Measurements from ENCODE around the gene RNF43. TPM values are rescaled to one million over a fixed set of nuclear protein-coding genes. Genes with fewer than 3 reads are reported as not detected.

The RNF43 gene
- total RNA-seq, 1 donor from 2014 or later = 2.1 TPM

DNA sequence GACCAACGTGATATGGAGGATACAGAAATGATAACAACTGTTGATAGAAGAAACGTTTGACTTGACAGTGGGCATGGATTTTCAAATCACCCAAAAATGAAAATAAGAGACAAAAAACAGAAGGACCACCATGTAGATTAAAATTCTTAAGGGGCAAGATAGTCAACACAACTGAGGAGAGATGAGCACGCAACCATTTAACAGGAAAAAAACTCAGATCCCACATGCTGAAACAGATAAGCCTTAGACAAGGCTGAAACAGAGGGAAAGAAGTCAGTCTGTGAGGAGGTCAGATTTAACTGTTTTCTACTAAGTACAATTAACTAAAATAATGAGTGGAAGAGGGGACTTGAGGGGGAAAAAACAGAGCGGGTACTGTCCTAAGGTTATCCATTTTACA lies 21.2 kb downstream of the RNF43 start:
- Mint-ChIP-seq H3K27me3 (no peaks in the 10 kb centered on the region), H3K27ac (no peak overlapping the region), H3K9me3 (no peaks in the 10 kb centered on the region), H3K4me3 (no peak overlapping the region), H3K4me1 (no peaks in the 10 kb centered on the region), H3K36me3 (ENCODE audit: low read depth) (no peaks in the 10 kb centered on the region)
- ChIA-PET CTCF (no interaction called here), POLR2A (interaction anchor here (0.6 to 0.7 kb wide), 2 partner anchors 52 to 106 kb away, joined by 3 read pairs; no protein-coding TSS in a partner anchor)
- ATAC-seq (ENCODE audit: low read depth) (no peak), DNase-seq (no peak)
- TF ChIP-seq, protein P1, sequence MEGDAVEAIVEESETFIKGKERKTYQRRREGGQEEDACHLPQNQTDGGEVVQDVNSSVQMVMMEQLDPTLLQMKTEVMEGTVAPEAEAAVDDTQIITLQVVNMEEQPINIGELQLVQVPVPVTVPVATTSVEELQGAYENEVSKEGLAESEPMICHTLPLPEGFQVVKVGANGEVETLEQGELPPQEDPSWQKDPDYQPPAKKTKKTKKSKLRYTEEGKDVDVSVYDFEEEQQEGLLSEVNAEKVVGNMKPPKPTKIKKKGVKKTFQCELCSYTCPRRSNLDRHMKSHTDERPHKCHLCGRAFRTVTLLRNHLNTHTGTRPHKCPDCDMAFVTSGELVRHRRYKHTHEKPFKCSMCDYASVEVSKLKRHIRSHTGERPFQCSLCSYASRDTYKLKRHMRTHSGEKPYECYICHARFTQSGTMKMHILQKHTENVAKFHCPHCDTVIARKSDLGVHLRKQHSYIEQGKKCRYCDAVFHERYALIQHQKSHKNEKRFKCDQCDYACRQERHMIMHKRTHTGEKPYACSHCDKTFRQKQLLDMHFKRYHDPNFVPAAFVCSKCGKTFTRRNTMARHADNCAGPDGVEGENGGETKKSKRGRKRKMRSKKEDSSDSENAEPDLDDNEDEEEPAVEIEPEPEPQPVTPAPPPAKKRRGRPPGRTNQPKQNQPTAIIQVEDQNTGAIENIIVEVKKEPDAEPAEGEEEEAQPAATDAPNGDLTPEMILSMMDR (IDR thresholded peaks at IDR 0.05) = no peak
- intact Hi-C loops (cut with micrococcal nuclease) = no loop called here

DNA sequence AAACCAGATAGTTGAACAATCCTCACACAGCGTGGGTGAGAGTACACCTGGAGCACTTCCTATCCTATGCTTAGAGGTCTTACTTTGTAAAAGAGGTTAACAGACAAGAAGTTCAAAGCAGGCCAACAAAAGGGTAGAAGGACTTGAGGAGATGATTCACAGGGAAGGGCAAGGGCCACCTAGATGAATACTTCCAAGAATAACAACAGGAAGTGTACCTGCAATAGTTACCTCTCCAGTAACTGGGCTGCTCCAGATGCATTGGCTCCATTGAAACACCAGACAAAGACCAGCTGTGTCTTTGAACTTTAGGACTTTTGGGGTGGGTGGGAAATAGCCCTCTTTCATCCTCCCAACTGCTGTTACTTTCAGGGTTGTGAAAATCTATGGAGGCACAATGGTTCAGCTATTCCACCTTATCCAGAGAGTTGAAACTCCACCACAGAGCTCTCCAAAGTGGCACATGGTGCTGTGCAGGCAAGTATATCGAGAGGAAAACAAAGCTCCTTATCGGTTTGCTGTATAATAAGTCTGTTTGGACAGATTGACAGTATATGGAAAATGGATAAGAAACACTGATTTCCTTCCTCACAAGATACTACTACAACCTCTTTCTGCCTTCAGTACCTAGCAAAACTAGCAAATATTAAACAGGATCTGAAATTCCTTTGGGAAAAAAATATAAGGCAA lies 22.7 kb downstream of the RNF43 start:
- ChIA-PET CTCF (interaction anchor here (1.0 kb wide), 1 partner anchor 13 kb away, joined by 3 read pairs; no protein-coding TSS in a partner anchor), POLR2A (no interaction called here)
- no peaks in the 10 kb centered on the region for H3K9me3 Mint-ChIP-seq
- H3K27ac Mint-ChIP-seq = no peak overlapping the region
- TF ChIP-seq, protein P1 (IDR thresholded peaks at IDR 0.05) = no peak
- ATAC-seq (ENCODE audit: low read depth) = no peak
- no peaks in the 10 kb centered on the region for H3K36me3 Mint-ChIP-seq (ENCODE audit: low read depth)
- DNase-seq = no peak
- intact Hi-C loops (cut with micrococcal nuclease) = loop anchor here (1.0 kb wide), 1 partner anchor 18 kb away; no protein-coding TSS in a partner anchor
- H3K4me3 Mint-ChIP-seq = no peak overlapping the region
- no peaks in the 10 kb centered on the region for H3K27me3 Mint-ChIP-seq
- no peaks in the 10 kb centered on the region for H3K4me1 Mint-ChIP-seq

DNA sequence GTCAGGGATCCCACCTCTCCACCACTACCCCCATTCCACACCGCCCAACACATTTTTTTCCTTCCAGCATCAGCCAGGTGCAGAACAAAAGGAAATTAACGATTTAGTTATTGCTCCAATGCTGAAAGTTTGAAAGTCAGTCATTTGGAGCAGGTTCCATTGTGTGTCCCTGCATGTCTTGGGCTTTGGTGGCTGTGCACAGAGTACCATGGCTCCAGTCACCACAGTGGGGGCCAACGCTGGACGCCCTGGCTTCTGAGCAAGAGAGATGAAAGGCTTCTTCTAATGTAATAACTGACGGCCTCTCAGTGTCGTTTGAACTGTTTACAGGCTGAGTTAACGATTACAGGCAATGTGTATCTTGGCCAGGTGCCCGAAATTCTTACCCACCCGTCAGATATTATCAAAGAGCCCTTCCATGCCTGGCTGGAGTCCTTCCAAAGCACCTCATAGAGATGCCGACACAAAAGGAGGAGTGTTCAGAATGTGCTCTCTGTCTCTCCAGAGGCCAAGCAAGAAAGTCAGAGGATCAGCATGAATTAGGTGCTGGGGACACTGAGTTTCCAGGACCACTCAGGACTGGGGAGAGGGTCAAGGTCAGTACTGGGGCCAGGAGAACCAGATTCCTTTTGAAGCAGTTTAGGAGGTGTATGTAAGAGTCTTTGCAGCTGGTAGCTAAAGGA lies 25.9 kb downstream of the RNF43 start:
- H3K9me3 Mint-ChIP-seq = no peaks in the 10 kb centered on the region
- ATAC-seq (ENCODE audit: low read depth) (no peak), DNase-seq (no peak)
- H3K4me1 Mint-ChIP-seq = no peaks in the 10 kb centered on the region
- POLR2A ChIA-PET = interaction anchor here (0.6 kb wide), 2 partner anchors 10 to 54 kb away, joined by 4 read pairs; no protein-coding TSS in a partner anchor
- CTCF ChIA-PET = no interaction called here
- no peak overlapping the region for H3K27ac Mint-ChIP-seq
- no peaks in the 10 kb centered on the region for H3K36me3 Mint-ChIP-seq (ENCODE audit: low read depth)
- TF ChIP-seq, protein P1 (IDR thresholded peaks at IDR 0.05) = no peak
- H3K27me3 Mint-ChIP-seq = no peaks in the 10 kb centered on the region
- intact Hi-C loops (cut with micrococcal nuclease) = no loop called here
- no peak overlapping the region for H3K4me3 Mint-ChIP-seq

DNA sequence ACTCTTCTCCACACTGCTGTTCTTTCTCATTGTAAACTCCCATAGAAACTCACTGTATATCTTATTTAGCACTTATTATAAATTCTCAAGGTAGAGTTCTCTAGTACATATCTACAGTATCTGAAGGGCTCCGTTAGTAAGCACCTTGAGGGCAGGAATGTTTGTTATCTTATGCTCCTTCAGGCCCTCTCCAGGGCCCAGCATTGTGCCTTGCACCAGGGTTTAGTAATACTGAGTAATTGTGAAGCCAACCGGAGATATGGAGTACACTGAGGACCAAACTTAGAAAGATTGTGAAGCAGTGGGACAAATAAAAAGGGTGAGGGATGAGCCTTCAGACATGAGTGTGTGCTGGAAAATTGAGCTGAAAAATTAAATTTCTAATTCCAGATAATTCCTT lies 26.4 kb downstream of the RNF43 start:
- Mint-ChIP-seq H3K27ac (no peak overlapping the region), H3K4me1 (no peaks in the 10 kb centered on the region), H3K9me3 (no peaks in the 10 kb centered on the region), H3K4me3 (no peak overlapping the region), H3K27me3 (no peaks in the 10 kb centered on the region), H3K36me3 (ENCODE audit: low read depth) (no peaks in the 10 kb centered on the region)
- CTCF ChIA-PET = no interaction called here
- ATAC-seq (ENCODE audit: low read depth) (no peak), DNase-seq (no peak)
- POLR2A ChIA-PET = no interaction called here
- TF ChIP-seq, protein P1 (IDR thresholded peaks at IDR 0.05) = no peak
- intact Hi-C loops (cut with micrococcal nuclease) = no loop called here
